COLO829 (cell line): Measurements from ENCODE around the gene SYT15B.
"Not testable (repeated sequence)": the region's sequence is repeated elsewhere in the genome, so short reads cannot be mapped to it uniquely, and the experiment has no call there.

Source experiments
- DNase-seq: peaks from one replicate; pipeline ENCODE4 v3.0.0; 2012; ENCODE audit warnings: low spot score

SYT15B gene

DNA sequence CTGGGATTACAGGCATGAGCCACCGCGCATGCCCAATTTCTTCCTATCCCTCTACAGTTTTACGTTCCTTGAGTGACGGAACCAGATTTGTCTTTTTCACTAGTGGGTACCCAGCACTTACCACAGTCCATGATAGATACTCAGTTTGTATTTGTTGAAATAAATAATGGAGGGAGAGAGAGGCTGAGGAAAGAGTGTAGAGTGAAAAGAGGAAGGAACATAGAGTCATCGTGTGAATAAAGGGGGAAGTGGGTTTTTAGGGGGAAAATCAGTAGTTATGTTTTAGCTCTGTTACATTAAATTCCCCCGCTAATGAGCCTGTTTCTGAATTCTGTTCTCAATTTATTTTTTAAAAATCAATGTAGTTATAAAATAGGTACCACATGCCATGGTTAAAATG, 37.7 kb downstream of the SYT15B start:
- not testable (repeated sequence) for DNase-seq

DNA sequence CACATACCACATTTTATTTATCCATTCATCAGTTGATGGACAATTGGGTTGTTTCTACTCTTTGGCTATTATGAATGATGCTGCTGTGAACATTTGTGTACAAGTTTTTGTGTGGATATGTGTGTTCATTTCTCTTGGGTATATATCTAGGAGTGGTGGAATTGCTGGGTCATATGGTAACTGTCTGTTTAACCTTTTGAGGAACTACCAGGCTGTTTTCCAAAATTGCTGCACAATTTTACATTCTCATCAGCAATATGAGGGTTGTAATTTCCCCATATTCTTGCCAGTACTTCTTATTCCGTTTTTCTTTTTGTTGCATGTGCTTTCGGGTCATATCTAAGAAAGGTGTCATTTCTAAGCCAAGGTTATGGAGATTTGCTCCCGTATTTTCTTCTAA, 38.3 kb downstream of the SYT15B start:
- DNase-seq: not testable (repeated sequence)

DNA sequence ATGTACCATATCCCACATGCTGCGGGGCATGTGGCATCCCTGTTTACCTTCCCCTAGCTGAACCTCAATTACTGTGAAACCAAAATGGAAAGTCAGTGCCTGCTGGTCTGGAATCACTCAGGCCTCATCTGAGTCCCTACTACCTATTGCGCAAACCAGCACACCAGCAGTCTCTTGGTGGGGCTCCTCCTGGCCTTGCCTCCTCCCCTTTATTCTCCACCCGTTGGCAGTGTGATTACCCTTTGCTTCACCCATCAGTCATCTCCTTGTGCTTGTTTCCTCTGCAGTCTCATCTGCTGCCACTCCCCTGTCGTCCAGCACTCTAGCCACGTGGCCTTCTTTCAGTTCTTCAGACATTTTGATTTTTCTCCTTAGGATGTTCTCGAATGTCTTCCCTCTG, 39.3 kb downstream of the SYT15B start:
- not testable (repeated sequence) for DNase-seq

DNA sequence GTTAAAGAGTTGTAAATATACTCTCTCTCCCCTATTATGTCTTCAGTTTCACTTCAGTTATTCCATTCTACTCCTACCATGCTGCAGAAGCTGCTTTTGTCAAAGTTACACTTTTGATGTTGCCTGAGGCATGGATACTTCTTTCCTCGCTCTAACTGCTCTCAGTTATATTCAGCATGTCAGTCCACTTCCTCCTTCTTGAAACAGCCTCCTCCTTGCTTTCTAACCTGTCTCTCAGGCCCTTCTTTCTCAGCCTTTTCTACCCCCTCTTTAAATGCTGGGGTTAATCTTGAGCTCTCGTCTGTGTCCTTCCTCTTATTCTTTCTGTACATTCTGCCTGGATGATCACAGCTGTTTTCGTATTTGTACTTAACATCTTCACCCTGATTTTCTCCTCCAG, 40.0 kb downstream of the SYT15B start:
- DNase-seq: not testable (repeated sequence)

DNA sequence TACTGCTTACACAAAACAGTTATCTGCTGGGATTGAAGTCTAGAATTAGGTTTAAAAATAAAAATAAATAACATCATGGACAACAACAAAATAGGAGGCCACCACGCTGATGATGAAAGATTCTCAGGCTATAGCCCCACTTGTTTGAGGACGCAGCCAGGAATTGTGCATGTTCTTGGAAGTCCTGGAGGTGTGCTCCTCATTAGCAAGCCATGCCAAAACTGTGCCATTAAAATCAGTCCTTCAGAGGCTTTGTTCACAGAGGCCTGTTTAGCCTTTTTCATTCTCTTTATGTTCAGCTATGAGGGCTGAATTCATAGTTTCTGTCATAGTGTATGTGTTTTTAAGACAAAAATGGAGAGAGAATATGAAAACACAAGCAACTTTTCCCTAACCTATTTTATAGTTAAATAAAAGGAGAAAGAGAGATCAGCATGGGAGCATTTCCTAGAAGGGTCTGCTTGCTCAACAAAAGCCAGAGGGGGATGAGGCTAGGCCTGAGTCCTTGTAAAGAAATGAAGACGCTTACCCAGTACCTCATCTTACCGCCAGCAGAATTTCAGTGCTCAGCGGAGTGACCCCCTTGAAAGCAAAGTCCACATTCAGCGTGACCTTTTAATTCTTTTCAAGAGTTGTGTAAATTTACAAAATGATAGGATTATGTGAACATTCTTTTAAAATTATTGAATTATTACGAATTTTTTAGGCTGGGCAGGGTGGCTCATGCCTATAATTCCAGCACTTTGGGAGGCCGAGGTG, 46.2 kb downstream of the SYT15B start:
- not testable (repeated sequence) for DNase-seq
